GM21723 (cell line): Measurements from ENCODE around the gene HOXA9.
A peak's percentile ranks its signal among the peaks of the same experiment; 100 is the strongest.

Experiments used
- ATAC-seq: cut with Tn5 transposase; IDR thresholded peaks from one replicate; pipeline ENCODE4 v1.9.1; 2021; ENCODE audit warnings: mild to moderate bottlenecking, moderate library complexity; ENCODE audit not compliant: unreplicated experiment

Gene HOXA9

GRCh38 chr7:27155816-27156507, 9.4 kb downstream of the HOXA9 start:
- ATAC-seq, result no peak

GRCh38 chr7:27154901-27155815, 10.2 kb downstream of the HOXA9 start:
- ATAC-seq, result no peak

GRCh38 chr7:27154369-27154768, 11.0 kb downstream of the HOXA9 start:
- ATAC-seq, result no peak

- no peak for ATAC-seq
Observed at GRCh38 chr7:27153526-27153925, 11.8 kb downstream of the HOXA9 start.

GRCh38 chr7:27152816-27153442, 12.4 kb downstream of the HOXA9 start:
- no peak for ATAC-seq

GRCh38 chr7:27151931-27152815, 13.2 kb downstream of the HOXA9 start, which contains the start of gene HOXA3:
Gene HOXA3, minus strand, starts transcription at chr7:27152583. Its CDS starts 41,943 bp downstream, at chr7:27110640.
- ATAC-seq, result no peak

- ATAC-seq, result no peak
Observed at GRCh38 chr7:27151341-27151930, 13.9 kb downstream of the HOXA9 start.

GRCh38 chr7:27150568-27151340, 14.6 kb downstream of the HOXA9 start:
- ATAC-seq, result peak; percentile 87

- ATAC-seq, result no peak
Observed at GRCh38 chr7:27149842-27150567, 15.3 kb downstream of the HOXA9 start.

GRCh38 chr7:27148756-27149641, 16.3 kb downstream of the HOXA9 start:
- no peak for ATAC-seq

GRCh38 chr7:27148031-27148755, 17.1 kb downstream of the HOXA9 start:
- no peak for ATAC-seq

- ATAC-seq, result no peak
Observed at GRCh38 chr7:27147199-27148030, 17.9 kb downstream of the HOXA9 start, which contains the start of gene HOXA6. Gene HOXA6, minus strand, starts transcription at chr7:27147774. Its CDS starts 25 bp downstream, at chr7:27147749.

GRCh38 chr7:27146491-27147198, 18.7 kb downstream of the HOXA9 start:
- ATAC-seq, result no peak

GRCh38 chr7:27145914-27146412, 19.4 kb downstream of the HOXA9 start:
- no peak for ATAC-seq
